Stimulated activated CD8-positive, alpha-beta memory T cell treated with anti-CD3 and anti-CD28 coated beads, Interleukin-12 subunit alpha, Interleukin-12 subunit beta, amount 100 ng/mL, for 24 hours (primary cell): ENCODE data around the gene ZNF134.

Experiments used
- DNase-seq: peaks from one replicate; pipeline ENCODE4 v3.0.0-alpha.2; 2020; ENCODE audit errors: extremely low read depth

Gene ZNF134

DNA sequence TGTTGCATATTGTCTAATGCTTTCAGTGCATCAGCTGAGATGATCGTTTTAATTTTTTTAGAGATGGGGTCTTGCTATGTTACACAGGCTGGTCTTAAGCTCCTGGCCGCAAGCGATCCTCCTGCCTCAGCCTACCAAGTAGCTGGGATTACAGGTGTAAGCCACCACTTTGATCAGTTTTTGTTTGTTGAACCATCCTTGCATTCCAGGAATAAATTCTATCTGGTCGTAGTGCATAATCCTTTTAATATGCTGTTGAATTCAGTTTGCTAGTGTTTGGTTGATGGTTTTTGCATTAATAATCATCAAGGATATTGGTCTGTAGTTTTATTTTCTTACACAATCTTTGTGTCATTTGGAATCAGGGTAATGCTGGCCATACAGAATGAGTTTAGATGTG is 23.3 kb downstream of the ZNF134 start:
- DNase-seq: no peak

DNA sequence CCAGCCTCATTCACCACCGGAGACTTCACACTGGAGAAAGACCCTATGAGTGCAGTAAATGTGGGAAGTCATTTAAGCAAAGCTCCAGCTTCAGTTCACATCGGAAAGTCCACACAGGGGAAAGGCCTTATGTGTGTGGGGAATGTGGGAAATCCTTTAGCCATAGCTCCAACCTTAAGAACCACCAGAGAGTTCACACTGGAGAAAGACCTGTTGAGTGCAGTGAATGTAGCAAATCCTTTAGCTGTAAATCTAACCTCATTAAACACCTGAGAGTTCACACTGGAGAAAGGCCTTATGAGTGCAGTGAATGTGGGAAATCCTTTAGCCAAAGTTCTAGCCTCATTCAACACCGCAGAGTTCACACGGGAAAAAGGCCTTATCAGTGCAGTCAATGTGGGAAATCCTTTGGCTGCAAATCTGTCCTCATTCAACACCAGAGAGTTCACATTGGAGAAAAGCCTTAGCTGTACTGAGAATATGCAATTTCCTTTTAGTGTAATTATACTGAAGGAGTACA is 27.7 kb downstream of the ZNF134 start:
- no peak for DNase-seq

DNA sequence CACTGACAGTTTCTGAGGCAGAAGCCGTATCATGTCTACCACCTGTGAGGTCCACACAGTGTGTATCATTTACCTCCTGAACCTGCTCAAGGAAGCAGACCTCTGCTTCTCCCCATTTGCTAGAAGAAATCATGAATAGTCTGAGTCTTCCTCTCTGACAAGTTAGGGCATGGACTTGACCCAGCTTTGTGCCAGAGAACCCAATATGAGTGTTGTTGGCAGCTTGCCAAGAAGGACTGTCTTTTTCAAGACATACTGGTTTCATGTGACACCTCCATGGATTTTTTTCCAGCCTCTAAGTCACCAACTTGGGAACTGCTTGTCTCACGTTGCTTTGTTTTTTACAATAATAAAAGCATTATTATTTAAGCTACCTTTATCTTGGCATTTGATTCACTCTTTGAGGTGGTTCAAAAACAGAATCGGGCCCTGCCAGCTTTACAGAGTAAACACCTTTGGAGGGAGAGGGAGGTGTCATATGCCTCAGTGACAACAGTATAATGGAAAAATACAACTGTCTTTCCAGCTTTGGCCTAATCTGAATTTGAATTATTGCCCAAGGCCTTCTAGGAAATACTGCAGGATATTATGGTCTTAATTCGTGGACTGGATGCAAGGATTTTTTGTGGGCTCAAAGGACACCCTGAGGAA is 28.5 kb downstream of the ZNF134 start:
- DNase-seq: no peak

DNA sequence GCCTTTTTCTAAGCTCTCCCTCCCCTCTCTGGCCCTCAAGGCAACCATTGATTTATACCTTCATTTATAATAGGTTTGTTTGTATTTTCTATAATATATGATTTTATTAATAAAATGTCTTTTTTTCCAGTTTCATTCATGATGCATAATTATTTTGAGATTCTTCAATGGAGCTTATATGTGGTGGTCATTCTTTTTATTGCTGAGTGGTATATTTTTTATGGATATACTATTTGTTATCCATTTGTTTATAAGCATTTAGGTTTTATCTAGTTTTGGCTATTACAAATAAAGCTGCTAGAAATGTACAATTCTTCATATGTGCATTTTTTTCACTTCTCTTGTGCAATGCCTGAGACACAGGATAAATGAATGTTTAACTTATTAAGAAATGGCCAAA is 29.7 kb downstream of the ZNF134 start:
- no peak for DNase-seq

DNA sequence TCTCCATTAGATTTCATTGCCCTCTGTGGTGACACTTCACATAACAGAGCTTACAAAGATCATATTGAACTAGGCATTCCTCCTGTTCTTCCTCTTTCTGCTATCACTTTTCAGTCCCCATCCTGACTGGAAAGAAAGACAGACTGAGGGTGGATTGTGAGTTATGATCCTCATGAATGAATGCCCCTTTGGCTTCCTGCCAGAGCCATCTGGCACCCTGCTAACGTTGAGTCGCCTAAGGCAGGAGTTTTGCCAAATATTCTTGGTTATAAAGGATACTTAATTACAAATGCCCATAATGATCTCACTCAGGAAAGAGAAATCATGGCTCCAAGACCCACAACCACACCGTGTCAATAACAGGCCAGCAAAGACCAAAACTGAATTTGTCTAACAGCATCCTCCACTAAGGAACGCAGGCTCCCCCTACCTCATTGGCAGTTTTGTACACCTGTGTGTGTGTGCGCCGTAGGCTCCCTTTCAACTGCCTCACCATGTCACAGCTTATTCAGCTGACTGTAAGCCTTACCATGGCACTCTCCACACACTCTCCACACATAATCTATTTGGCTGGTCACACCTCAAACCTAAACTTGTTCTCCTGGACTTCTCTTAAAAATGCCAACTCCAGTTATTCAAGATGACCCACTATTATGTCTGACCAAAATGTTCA is 34.4 kb downstream of the ZNF134 start:
- DNase-seq: no peak

DNA sequence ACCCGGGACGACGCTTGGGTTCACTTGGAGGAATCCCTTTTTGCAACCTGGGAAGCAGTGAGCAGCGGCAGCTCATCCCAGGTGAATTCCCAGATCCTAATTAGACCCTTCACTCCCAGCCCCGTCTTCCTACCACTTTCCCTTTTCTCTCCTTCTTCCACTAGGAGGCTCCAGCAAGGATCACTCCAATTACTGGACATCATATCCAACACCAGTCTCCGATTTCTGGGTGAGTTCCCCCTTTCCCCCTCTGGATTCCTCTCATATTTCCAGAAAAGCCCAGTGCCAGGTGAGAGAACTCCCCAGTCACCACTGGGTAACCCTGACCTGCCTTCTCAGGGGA is 37.6 kb downstream of the ZNF134 start:
- no peak for DNase-seq

DNA sequence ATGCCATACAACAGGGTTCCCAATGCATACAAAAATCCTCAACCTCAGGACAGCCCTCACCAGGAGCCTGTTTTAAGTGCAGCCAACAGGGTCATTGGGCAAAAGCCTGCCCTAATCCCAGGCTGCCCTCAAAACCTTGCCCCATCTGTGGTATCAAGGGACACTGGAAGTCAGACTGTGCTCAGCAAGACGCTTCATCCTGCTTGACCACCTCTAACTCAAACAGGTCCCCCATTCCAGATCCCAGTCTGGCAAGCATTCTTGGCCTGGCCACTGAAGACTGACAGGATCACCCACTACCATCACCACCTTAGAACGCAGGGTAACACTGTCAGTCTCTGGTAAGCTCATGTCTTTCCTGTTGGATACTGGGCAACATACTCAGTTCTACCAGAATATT is 39.6 kb downstream of the ZNF134 start:
- no peak for DNase-seq

DNA sequence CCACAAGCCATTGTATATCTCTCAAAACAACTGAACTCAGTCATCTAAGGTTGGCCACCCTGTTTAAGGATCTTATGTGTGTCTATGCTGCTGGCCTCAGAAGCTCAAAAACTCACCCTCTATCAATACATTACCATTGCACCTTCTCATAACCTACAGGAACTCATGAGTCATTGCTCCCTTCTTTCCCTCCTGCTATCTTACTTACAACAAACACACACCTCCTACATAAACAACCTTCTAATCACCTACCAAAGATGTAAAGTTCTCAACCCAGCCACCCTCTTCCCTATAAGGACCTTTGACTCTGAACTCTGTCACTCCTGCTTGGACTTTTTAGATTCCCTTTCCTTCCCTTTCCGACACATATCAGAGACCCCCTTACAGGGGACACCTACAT is 41.4 kb downstream of the ZNF134 start:
- DNase-seq: no peak

DNA sequence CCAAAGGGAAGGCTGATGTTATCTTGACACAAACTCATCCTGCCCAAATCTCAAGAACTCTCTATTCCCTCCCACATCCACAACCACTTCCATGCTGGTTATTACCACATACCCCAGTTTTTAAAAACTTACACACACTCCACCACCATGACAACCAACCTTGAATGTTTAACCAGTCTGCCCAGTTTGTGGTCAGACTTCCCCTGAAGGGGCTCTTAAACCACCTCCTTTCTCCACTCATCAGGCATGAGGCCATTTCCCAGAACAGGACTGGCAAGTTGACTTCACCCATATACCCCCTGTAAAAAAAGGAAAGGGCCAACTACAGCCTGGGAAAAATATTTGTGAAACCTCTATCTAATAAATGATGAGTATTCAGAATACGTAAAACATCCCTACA is 42.3 kb downstream of the ZNF134 start:
- no peak for DNase-seq

DNA sequence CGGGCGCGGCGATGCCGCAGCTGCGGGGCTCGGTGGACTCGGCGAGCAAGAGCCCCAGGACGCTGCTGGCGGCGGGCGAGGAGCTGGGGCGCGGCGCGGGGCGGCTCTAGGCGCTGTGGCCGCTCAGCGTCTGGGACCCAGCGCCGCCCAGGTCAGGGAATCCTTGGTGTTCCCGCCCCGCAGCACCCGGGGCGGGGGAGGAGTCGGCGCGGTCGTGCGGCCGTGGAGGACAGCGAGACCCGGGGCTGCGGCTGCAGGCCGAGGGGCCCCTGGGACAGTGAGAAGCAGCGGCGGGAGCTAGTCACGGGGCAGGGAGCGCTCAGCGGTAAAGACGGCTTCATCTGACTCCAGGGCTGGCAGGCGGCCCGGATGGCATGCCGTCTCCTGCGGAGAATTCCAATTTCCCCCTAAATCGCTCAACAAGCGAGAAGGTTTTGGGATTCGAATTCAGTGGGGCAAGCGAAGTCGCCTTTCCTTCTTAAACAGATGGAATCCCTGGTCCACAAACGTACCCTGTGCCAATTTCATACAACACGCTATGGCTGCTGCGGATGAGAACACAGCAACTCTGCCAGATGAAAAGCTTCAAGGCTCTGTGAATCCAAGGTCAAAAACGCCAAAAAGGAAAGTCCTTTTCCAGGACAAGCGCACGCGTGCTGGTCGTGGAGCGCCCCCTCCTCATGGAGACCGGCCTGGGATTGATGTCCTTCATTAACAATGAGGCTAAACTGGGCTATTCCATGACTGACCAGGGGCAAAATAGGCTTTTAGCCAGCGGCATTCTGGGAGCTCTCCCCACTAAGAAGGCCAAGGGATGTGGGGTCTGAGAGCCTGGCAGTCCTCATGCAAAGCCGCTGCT is 50.5 kb downstream of the ZNF134 start:
- DNase-seq: no peak

DNA sequence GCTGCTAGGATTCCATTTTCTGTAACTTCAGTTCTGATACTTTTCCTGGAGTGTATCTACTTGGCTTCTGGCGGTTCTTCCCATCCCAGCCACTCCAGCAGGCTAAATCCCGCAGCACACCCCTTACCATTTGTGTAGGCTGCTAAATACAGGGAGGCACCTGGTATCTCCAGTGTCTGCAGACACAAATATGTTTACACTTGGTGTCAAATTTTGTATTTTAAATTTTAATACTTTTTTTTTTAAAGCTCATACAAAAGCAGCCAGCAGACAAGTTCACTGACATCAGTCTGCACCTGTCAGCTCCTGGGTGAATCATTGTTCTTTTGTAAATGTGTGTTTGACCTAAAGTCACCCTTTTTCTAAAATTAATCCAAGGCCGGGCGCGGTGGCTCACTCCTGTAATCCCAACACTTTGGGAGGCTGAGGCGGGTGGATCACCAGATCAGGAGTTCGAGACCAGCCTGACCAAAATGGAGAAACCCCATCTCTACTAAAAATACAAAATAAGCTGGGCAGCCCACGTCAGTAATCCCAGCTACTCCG is 51.3 kb downstream of the ZNF134 start:
- DNase-seq: no peak

DNA sequence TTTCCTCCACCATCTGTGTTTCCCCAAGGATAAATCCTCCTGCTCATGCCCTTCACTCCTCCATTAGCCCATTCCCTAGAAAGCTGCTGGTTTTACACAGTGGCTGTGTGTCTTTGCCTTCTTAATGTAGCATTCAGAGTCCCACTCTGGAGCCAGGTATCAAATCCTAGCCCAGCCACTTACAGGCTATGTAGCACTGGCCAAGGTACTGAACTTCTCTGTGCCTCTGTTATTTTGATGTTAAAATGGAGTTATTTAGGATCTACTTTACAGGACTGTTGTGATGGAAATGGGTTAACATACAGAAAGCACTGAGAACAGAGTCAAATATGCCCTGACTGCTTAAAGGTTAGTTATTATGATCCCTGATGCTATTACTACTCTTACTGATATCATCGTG is 53.2 kb downstream of the ZNF134 start:
- DNase-seq: no peak

DNA sequence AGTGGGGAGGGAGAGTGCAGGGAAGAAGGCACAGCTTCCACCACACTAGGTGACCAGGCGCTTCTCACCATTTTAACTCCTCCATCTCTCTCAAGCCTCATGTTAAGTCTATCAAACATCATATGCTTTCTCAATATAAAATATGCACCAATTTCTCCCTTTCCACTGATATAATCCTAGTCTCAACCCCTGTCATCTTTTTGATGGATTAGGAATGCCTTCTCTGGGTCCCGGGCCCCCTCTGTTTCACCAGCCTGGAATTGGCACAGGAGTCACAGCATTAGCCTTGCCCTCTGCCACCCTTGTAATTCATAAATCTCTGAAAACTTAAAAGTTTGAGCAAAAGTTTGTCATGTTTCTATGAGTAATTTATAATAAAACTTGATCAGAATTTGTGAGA is 54.6 kb downstream of the ZNF134 start, which contains the start of gene ZSCAN4:
ZSCAN4 (plus strand) TSS at position 301 of the 400 bp plus-strand sequence. CDS start 7,211 bp downstream, outside the sequence.
- DNase-seq: no peak

DNA sequence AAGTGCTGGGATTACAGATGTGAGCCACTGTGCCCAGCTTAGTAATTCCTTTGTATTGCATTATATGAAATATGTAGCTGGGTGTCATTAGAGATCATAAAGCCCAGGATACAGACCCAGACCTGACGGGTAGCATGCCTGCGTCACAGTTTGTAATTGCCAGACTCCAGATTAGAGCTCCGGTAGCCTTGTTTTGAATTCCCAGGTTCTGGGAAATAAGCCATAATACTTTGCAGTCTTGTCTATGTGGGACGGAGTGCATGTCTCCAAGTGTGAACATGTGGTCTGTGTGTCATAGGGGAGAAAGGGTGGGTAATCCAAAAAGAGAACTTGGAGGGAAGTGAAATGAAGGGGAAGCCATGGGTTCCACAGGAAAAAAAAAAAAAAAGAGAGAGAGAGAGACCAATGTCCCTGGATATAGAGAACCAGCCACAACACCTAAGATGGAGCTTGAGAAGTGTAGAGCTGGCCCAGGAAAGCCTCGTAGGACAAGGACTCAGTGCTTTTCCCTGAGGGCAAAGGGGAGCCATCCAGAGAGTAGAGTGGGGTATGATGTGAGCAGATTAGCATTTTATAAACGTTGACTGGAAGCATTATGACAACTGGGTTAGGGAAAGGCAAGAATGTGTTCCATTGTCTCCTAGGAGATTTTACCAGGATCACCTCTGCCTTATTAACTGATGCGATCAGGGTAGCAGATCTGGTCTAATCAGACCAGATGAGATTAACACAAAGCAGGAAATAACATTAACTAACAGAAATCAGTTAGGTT is 57.3 kb downstream of the ZNF134 start:
- DNase-seq: no peak

DNA sequence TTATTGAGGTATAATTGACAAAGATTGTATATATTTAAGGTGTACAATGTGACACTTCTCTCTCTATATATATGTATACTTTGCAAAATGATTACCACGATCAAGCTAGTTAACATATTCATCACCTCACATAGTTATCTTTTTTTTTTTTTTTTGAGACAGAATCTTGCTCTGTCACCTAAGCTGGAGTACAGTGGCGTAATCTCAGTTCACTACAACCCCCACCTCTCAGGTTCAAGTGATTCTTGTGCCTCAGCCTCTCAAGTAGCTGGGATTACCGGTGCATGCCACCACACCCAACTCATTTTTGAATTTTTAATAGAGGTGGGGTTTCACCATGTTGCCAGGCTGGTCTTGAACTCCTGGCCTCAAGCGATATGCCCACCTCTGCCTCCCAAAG is 58.4 kb downstream of the ZNF134 start:
- DNase-seq: no peak
